Kidney (tissue), 14 donors: ENCODE data around the gene GNPTAB. TPM values are rescaled to one million over a fixed set of nuclear protein-coding genes. Genes with fewer than 3 reads are reported as not detected.

Source experiments
- DNase-seq, 5 donors: peaks; one replicate each; pipeline ENCODE4 v3.0.0-alpha.2; 2013 to 2020
- FAIRE-seq: peaks from 2 replicates; lab custom pipeline; 2012; peaks lifted over from hg19 to GRCh38; lab: Jason Lieb, UNC
- H3K27ac ChIP-seq, 2 donors: one replicate each; pipeline ENCODE4 v1.7.0; 2013; ENCODE audit warnings: low read depth in 2 of 2, low read length in 2 of 2, inconsistent platforms in 1 of 2
- H3K27me3 ChIP-seq: one replicate; pipeline ENCODE4 v1.7.1; 2013; ENCODE audit warnings: low read length, inconsistent platforms; ENCODE audit not compliant: control insufficient read depth, insufficient read depth
- H3K36me3 ChIP-seq, 3 donors: one replicate each; pipeline versions ENCODE4 v1.7.0 to v1.7.1; 2013; ENCODE audit warnings: low read length in 3 of 3, control low read depth in 1 of 3, inconsistent platforms in 1 of 3; ENCODE audit not compliant: insufficient read depth in 3 of 3, control insufficient read depth in 2 of 3
- H3K4me1 ChIP-seq, 3 donors: one replicate each; pipeline versions ENCODE4 v1.7.0 to v1.7.1; 2013; ENCODE audit warnings: low read length in 3 of 3, inconsistent platforms in 1 of 3, low read depth in 1 of 3; ENCODE audit not compliant: control insufficient read depth in 2 of 3, insufficient read depth in 2 of 3
- H3K4me3 ChIP-seq, 3 donors: one replicate each; pipeline versions ENCODE4 v1.7.0 to v1.8.1; 2013; ENCODE audit warnings: low read length in 3 of 3, control low read depth in 1 of 3, inconsistent platforms in 1 of 3
- H3K9ac ChIP-seq, 3 donors: one replicate each; pipeline versions ENCODE4 v1.7.0 to v1.7.1; 2013; ENCODE audit warnings: low read length in 3 of 3, control low read depth in 1 of 3, inconsistent platforms in 1 of 3
- H3K9me3 ChIP-seq, 3 donors: one replicate each; pipeline versions ENCODE4 v1.7.0 to v1.7.1; 2013; ENCODE audit warnings: low read length in 3 of 3, control low read depth in 1 of 3, inconsistent platforms in 1 of 3; ENCODE audit not compliant: control insufficient read depth in 2 of 3, insufficient read depth in 1 of 3
- CTCF ChIP-seq: IDR thresholded peaks from 3 replicates; pipeline ENCODE4 v1.5.1; 2012; ENCODE audit warnings: mild to moderate bottlenecking, moderate library complexity, borderline replicate concordance; ENCODE audit not compliant: insufficient read depth; ENCODE audit errors: extremely low read depth
- intact Hi-C: fragments of 100-400 bp; cut with DNase I; formaldehyde crosslinking; loops from one replicate; pipeline ENCODE4 v1.11.1; 2022
- polyA plus RNA-seq: library from polyadenylated mRNA; stranded (reverse); fragments of 350-450 nt; fragmentation: Illumina TruSeq; extraction: RNeasy Lipid Tissue Mini Kit (QIAGEN cat#74804); gene quantifications from one replicate; pipeline ENCODE4 v1.2.3, GENCODE V29; 2014; ENCODE audit warnings: low read depth, low replicate concordance; ENCODE audit not compliant: insufficient read depth
- total RNA-seq: library from RNA; stranded (reverse); fragmentation: NEBNext Ultra II Directional; extraction: Animal tissue kit (Norgen Biotek cat#: 25700); gene quantifications from one replicate; pipeline ENCODE4 v1.2.1, GENCODE V29; 2021
- donor health status: control.
- donor health status: control.
- donor health status: control.
- donor health status: control.
- donor health status: control.
- donor health status: DM: yes; HTN: yes; CAD: no.
- donor health status: Normal renal cell carcinoma (clear cell type).

The GNPTAB gene
- total and polyA plus RNA-seq, 2 donors from 2014 or later, result 17.8 to 46.0 TPM

- H3K4me1 ChIP-seq, result no peaks in the 10 kb centered on the region
- no peak overlapping the region for H3K27ac ChIP-seq
- H3K36me3 ChIP-seq, result peaks cover 0 to 22% (median 7%) of the 10 kb centered on the region in 3 donors
- DNase-seq (no peak), FAIRE-seq (no peak)
- no peaks in the 10 kb centered on the region for H3K9me3 ChIP-seq
- TF ChIP-seq CTCF, result no peak
- H3K9ac ChIP-seq, result no peak overlapping the region
- H3K27me3 ChIP-seq, result no peaks in the 10 kb centered on the region
- no peak overlapping the region for H3K4me3 ChIP-seq
- intact Hi-C loops, result no loop called here
Observed at GRCh38 chr12:101746196-101746595, 84.6 kb downstream of the GNPTAB start.

DNA sequence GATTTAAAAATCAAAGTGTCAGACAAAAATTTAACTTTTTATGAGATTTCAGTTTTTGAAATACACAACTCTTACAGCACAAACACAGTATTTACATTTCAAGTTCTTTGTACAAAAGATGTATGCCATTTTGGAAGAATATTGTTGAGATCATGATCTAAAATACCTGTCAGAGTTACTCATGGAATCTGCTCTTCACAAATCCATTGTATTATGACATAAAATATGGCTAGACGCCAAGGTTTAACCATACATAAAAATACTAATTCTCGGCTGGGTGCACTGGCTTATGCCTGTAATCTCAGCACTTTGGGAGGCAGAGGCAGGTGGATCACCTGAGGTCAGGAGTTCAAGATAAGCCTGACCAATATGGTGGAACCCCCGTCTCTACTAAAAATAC is 85.3 kb downstream of the GNPTAB start:
- no peak overlapping the region for H3K4me3 ChIP-seq
- no peak overlapping the region for H3K27ac ChIP-seq
- H3K36me3 ChIP-seq, result peaks cover 0 to 22% (median 7%) of the 10 kb centered on the region in 3 donors
- H3K4me1 ChIP-seq, result no peaks in the 10 kb centered on the region
- no peak overlapping the region for H3K9ac ChIP-seq
- TF ChIP-seq CTCF, result no peak
- H3K9me3 ChIP-seq, result no peaks in the 10 kb centered on the region
- no peaks in the 10 kb centered on the region for H3K27me3 ChIP-seq
- DNase-seq (no peak), FAIRE-seq (no peak)
- intact Hi-C loops, result no loop called here

DNA sequence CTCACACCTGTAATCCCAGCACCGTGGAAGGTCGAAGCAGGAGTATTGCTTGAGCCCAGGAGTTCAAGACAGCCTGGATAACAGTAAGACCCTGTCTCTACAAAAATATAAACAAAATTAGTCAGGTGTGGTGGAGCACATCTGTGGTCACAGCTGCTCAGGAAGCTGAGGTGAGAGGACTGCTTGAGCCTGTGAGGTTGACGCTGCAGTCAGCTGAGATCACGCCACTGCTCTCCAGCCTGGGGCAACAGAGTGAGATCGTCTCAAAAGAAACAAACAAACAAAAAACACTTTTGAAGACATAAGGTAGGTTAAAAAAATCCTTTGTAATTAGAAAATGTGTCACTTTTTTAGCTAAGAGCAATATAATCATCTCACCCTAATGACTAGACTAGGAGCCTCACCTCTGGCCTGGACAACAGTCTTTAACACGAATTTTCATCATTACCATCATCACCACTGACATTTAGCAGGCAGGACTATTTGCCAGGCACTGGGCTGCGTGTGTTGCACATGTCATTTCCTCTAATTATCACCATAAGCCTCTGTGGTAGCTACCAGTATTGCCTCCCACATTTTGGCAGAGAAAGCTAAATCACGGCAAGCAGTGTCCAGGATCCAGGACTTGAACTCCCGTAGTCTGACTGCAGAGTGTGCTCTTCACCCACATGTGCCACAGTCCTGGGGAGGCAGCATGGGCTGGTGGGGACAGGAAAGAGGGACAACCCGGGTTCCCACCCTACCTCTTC is 86.9 kb downstream of the GNPTAB start:
- H3K27ac ChIP-seq, result no peak overlapping the region
- DNase-seq (peak in 2 of 5 donors; percentile 3 to 11), FAIRE-seq (no peak)
- no peak overlapping the region for H3K4me3 ChIP-seq
- H3K9ac ChIP-seq, result no peak overlapping the region
- no peaks in the 10 kb centered on the region for H3K4me1 ChIP-seq
- intact Hi-C loops, result no loop called here
- H3K27me3 ChIP-seq, result no peaks in the 10 kb centered on the region
- H3K9me3 ChIP-seq, result no peaks in the 10 kb centered on the region
- peaks cover 0 to 22% (median 2%) of the 10 kb centered on the region in 3 donors for H3K36me3 ChIP-seq
- no peak for TF ChIP-seq CTCF
